Measurements from ENCODE around the gene C4orf46.

- TF ChIP-seq USF2 (IDR thresholded peaks at IDR 0.05; ENCODE audit: borderline replicate concordance, low read depth, low read length) (no peak), CTCF (IDR thresholded peaks at IDR 0.05) (no peak), MAX (IDR thresholded peaks at IDR 0.05; ENCODE audit: low read depth) (no peak), NFIC (IDR thresholded peaks at IDR 0.05; ENCODE audit: borderline replicate concordance) (no peak)
These were observed at the start of gene C4orf46 for GRCh38 chr4:158671665-158671914.

Data from SK-N-SH (cell line).